Measurements from ENCODE around the gene BTBD17.

DNA sequence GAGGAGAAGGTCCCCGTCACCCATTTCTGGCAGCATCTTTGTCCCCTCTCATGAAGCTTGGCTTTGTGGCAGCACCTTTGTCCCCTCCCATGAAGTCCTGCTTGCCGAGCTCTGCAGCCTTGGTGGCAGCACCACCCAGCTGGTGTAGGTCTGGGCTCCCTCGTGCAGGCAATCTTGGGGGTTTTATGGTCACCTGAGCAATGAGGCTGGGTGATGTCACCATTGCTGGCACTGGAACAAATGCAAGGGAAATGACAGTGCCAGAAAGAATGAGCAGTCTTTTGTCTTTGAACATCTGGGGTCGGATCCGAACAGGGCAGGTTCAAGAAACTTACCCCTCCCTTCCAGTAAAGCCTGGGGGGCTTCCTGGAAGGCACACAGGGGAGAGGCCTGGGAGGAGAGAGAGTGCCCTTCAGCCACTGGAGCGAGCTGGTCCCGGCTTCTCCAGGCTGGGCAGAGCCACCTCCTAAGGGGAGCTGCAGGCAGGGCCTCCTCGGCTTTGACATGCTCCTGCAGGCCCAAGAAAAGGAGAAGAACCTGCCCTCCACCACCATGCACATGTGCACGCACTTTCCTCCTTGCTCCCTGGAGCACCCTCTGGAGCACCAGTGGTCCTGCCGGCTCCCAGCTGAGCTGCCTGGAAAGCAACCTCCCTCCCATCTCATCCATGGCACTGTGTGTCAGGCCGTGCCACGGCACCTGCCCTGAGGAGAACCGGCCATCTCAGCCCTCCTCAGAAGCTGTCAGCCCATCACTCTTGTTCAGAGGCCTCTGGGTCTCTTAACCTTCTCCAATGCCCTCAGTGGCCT, 16.0 kb downstream of the BTBD17 start:
- no peak for TF ChIP-seq EZH2phosphoT487 (IDR thresholded peaks at IDR 0.05; ENCODE audit: low read depth, severe bottlenecking, unreplicated experiment)
- TF ChIP-seq, protein P1, sequence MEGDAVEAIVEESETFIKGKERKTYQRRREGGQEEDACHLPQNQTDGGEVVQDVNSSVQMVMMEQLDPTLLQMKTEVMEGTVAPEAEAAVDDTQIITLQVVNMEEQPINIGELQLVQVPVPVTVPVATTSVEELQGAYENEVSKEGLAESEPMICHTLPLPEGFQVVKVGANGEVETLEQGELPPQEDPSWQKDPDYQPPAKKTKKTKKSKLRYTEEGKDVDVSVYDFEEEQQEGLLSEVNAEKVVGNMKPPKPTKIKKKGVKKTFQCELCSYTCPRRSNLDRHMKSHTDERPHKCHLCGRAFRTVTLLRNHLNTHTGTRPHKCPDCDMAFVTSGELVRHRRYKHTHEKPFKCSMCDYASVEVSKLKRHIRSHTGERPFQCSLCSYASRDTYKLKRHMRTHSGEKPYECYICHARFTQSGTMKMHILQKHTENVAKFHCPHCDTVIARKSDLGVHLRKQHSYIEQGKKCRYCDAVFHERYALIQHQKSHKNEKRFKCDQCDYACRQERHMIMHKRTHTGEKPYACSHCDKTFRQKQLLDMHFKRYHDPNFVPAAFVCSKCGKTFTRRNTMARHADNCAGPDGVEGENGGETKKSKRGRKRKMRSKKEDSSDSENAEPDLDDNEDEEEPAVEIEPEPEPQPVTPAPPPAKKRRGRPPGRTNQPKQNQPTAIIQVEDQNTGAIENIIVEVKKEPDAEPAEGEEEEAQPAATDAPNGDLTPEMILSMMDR (IDR thresholded peaks at IDR 0.05; ENCODE audit: poor library complexity): no peak
